Measurements from ENCODE around the gene PPEF2. TPM values are rescaled to one million over a fixed set of nuclear protein-coding genes. Genes with fewer than 3 reads are reported as not detected.
"Not testable (repeated sequence)": the region's sequence is repeated elsewhere in the genome, so short reads cannot be mapped to it uniquely, and the experiment has no call there.

Gene PPEF2
- total RNA-seq, 1 donor, result 0.63 TPM

DNA sequence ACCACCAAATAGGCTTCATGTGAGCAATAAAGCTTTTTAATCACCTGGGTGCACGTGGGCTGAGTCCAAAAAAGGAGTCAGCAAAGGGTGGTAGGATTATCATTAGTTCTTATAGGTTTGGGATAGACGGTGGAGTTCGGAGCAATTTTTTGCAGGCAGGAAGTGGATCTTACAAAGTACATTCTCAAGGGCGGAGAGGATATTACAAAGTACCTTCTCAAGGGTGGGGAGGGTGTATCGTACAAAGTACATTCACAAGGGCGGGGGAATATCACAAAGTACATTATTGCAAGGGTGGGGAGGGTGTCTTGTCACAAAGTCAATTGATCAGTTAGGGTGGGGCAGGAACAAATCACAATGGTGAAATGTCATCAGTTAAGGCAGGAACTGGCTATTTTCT lies 8.6 kb upstream of the PPEF2 start:
- H3K4me1 ChIP-seq (ENCODE audit: insufficient read depth, low read length), result peaks cover 19% of the 10 kb centered on the region
- H3K4me3 ChIP-seq (ENCODE audit: low read length); H3K9me3 ChIP-seq (ENCODE audit: low read depth, low read length); H3K27me3 ChIP-seq (ENCODE audit: insufficient read depth, low read length): not testable (repeated sequence)

DNA sequence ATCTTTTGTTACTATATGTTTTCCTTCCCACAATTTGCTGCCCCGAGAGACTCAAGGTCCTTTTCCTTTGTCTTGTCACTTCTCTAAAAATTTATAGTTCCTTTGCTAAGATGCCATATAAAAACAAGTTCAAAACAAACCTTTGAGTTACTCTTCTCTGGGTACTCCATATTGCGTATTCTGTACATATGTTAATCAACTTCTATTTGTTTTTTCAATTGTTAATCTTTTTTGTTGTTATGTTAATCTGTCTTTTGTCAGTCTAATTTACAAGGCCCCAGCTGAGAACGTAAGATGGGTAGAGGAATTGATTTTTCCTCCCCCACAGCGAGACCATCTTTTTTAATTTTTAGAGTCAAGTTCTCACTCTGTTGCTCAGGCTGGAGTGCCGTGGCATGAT lies 7.2 kb upstream of the PPEF2 start:
- peaks cover 19% of the 10 kb centered on the region for H3K4me1 ChIP-seq (ENCODE audit: insufficient read depth, low read length)
- H3K9me3 ChIP-seq (ENCODE audit: low read depth, low read length), result no peaks in the 10 kb centered on the region
- no peaks in the 10 kb centered on the region for H3K27me3 ChIP-seq (ENCODE audit: insufficient read depth, low read length)
- H3K4me3 ChIP-seq (ENCODE audit: low read length), result no peak overlapping the region

DNA sequence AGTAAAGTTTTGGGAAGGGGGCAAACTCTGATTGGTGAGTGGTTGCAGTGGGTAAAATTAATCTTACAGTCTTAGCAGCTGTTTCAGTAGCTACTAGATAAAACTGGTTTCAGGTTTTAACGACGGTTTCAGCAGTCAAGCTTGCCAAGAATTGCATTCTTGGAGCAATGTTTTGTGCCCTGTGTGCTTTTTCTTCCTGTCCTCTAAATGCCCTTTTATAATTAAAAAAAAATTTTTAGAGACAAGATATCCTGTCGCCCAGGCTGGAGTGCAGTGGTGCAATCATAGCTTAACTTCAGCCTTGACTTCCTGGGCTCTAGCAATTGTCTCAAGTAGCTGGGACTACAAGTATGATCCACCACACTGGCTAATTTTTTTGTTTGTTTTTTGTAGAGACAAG lies 6.3 kb upstream of the PPEF2 start:
- peaks cover 19% of the 10 kb centered on the region for H3K4me1 ChIP-seq (ENCODE audit: insufficient read depth, low read length)
- no peak overlapping the region for H3K4me3 ChIP-seq (ENCODE audit: low read length)
- no peaks in the 10 kb centered on the region for H3K9me3 ChIP-seq (ENCODE audit: low read depth, low read length)
- H3K27me3 ChIP-seq (ENCODE audit: insufficient read depth, low read length), result no peaks in the 10 kb centered on the region

- peaks cover 19% of the 10 kb centered on the region for H3K4me1 ChIP-seq (ENCODE audit: insufficient read depth, low read length)
- no peak overlapping the region for H3K4me3 ChIP-seq (ENCODE audit: low read length)
- no peaks in the 10 kb centered on the region for H3K27me3 ChIP-seq (ENCODE audit: insufficient read depth, low read length)
- H3K9me3 ChIP-seq (ENCODE audit: low read depth, low read length), result no peaks in the 10 kb centered on the region
These were observed 5.7 kb upstream of the PPEF2 start for GRCh38 chr4:75907966-75908365.

GRCh38 chr4:75904076-75904475 lies 1.8 kb upstream of the PPEF2 start:
- Histone ChIP-seq H3K4me3 (ENCODE audit: low read length) (no peak overlapping the region), H3K4me1 (ENCODE audit: insufficient read depth, low read length) (peaks cover 36% of the 10 kb centered on the region), H3K27me3 (ENCODE audit: insufficient read depth, low read length) (no peaks in the 10 kb centered on the region), H3K9me3 (ENCODE audit: low read depth, low read length) (no peaks in the 10 kb centered on the region)

DNA sequence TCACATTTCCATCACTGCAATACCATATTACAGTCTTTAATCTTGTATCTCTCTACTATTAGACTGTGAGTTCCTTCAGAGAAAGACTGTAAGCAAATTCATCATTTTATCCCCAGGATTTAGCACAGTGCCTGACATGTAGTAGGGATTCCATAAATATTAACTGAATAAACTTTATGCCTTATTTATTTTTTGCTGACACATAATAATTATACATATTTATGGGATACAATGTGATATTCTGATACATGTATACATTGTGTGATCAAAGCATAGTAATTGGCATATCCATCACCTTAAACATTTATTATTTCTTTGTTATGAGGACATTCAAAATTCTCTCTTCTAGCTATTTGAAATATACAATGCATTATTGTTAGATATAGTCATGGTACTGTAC lies 3.7 kb downstream of the PPEF2 start:
- no peaks in the 10 kb centered on the region for H3K27me3 ChIP-seq (ENCODE audit: insufficient read depth, low read length)
- no peaks in the 10 kb centered on the region for H3K9me3 ChIP-seq (ENCODE audit: low read depth, low read length)
- no peak overlapping the region for H3K4me3 ChIP-seq (ENCODE audit: low read length)
- H3K4me1 ChIP-seq (ENCODE audit: insufficient read depth, low read length), result peaks cover 18% of the 10 kb centered on the region

GRCh38 chr4:75895744-75896314 lies 6.4 kb downstream of the PPEF2 start:
- no peaks in the 10 kb centered on the region for H3K4me1 ChIP-seq (ENCODE audit: insufficient read depth, low read length)
- no peaks in the 10 kb centered on the region for H3K27me3 ChIP-seq (ENCODE audit: insufficient read depth, low read length)
- no peaks in the 10 kb centered on the region for H3K9me3 ChIP-seq (ENCODE audit: low read depth, low read length)
- H3K4me3 ChIP-seq (ENCODE audit: low read length), result no peak overlapping the region

DNA sequence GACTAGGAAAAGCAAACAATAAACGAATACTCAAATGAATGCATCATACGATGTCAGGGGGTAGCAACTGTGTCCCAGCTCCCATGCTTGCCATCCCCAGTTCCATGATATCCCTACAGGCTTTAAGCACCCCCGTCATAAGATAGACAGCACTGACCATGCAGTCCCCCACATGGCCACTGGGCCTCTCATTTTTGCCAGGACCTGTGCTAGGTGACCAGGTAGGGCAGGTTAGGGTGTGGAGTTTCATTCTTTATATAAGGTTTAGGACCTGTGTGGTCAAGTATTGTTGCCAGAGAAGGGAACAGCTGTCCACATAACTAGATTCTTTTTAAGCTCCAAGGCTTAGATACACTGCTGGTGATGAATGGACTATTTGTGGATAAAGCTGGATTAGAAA lies 9.7 kb downstream of the PPEF2 start:
- Histone ChIP-seq H3K27me3 (ENCODE audit: insufficient read depth, low read length) (no peaks in the 10 kb centered on the region), H3K4me1 (ENCODE audit: insufficient read depth, low read length) (no peaks in the 10 kb centered on the region), H3K9me3 (ENCODE audit: low read depth, low read length) (no peaks in the 10 kb centered on the region), H3K4me3 (ENCODE audit: low read length) (no peak overlapping the region)

DNA sequence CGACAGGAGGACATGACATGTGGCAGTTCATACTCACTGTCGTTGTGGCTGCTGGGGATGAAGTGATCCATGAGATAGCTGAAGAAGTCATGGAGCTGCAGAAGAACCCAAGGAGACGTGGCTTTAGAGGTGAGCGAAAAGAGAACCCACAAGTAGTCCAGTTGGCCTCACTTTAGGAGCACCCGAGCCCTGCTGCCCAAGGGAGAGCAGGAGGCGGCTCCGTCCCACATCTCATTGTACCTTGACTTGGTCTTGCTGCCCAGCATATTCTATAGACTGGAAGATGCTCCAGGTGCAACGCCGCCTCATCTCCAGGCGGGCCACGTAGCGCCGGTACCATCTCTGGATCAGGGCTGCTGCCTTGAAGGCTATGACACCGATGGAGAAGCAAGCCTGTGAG lies 10.6 kb downstream of the PPEF2 start:
- H3K4me1 ChIP-seq (ENCODE audit: insufficient read depth, low read length), result no peaks in the 10 kb centered on the region
- H3K9me3 ChIP-seq (ENCODE audit: low read depth, low read length), result no peaks in the 10 kb centered on the region
- H3K4me3 ChIP-seq (ENCODE audit: low read length), result no peak overlapping the region
- H3K27me3 ChIP-seq (ENCODE audit: insufficient read depth, low read length), result no peaks in the 10 kb centered on the region

- no peaks in the 10 kb centered on the region for H3K4me1 ChIP-seq (ENCODE audit: insufficient read depth, low read length)
- no peaks in the 10 kb centered on the region for H3K27me3 ChIP-seq (ENCODE audit: insufficient read depth, low read length)
- H3K9me3 ChIP-seq (ENCODE audit: low read depth, low read length), result no peaks in the 10 kb centered on the region
- no peak overlapping the region for H3K4me3 ChIP-seq (ENCODE audit: low read length)
These were observed 12.6 kb downstream of the PPEF2 start for GRCh38 chr4:75889537-75890199.

DNA sequence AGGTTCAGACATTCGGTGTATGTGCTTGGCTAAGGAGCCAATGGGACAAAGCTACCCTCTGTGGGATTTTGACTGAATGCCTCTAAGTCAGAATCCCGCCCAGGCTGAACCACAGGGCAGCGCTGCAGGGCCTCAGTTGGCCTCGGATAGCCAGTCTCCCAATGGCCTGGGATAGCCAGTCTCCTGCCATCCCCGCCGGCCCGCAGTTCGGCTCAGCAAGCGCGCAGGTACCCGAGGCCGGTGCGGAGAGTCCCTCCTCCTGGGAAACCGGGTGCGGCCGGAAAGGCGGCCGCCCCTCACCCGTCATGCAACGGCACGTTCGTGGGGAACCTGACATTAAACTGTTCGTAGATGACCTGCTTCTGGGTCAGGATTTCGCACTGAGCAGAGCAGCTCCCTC lies 16.1 kb downstream of the PPEF2 start:
- Histone ChIP-seq H3K9me3 (ENCODE audit: low read depth, low read length) (no peaks in the 10 kb centered on the region), H3K27me3 (ENCODE audit: insufficient read depth, low read length) (no peaks in the 10 kb centered on the region), H3K4me3 (ENCODE audit: low read length) (no peak overlapping the region), H3K4me1 (ENCODE audit: insufficient read depth, low read length) (no peaks in the 10 kb centered on the region)

- H3K27me3 ChIP-seq (ENCODE audit: insufficient read depth, low read length), result no peaks in the 10 kb centered on the region
- H3K9me3 ChIP-seq (ENCODE audit: low read depth, low read length), result no peaks in the 10 kb centered on the region
- no peaks in the 10 kb centered on the region for H3K4me1 ChIP-seq (ENCODE audit: insufficient read depth, low read length)
- H3K4me3 ChIP-seq (ENCODE audit: low read length), result no peak overlapping the region
These were observed 20.8 kb downstream of the PPEF2 start for GRCh38 chr4:75881476-75881875.

DNA sequence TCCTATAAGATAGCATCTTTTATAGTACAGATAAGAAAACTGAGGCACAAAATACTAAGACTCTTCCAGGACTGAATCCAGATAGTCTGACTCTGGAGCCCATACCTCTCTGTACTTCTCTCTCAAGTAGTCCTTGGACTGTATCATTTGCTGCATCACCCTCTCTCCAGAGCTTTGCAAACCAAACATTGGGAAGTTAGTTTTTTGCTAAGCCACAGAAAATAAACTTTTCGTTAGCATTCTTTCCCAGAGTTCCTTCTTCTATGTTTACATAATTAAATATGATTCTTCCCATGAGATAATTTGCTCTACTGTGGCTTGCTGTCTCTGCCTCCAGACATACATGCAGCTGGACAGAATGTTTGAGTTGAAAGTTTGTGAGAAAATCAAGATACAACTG lies 22.0 kb downstream of the PPEF2 start:
- H3K4me1 ChIP-seq (ENCODE audit: insufficient read depth, low read length), result no peaks in the 10 kb centered on the region
- H3K9me3 ChIP-seq (ENCODE audit: low read depth, low read length), result no peaks in the 10 kb centered on the region
- no peaks in the 10 kb centered on the region for H3K27me3 ChIP-seq (ENCODE audit: insufficient read depth, low read length)
- H3K4me3 ChIP-seq (ENCODE audit: low read length), result no peak overlapping the region

- Histone ChIP-seq H3K27me3 (ENCODE audit: insufficient read depth, low read length) (no peaks in the 10 kb centered on the region), H3K4me1 (ENCODE audit: insufficient read depth, low read length) (no peaks in the 10 kb centered on the region), H3K4me3 (ENCODE audit: low read length) (no peak overlapping the region), H3K9me3 (ENCODE audit: low read depth, low read length) (no peaks in the 10 kb centered on the region)
These were observed 24.0 kb downstream of the PPEF2 start for GRCh38 chr4:75878246-75878756.

DNA sequence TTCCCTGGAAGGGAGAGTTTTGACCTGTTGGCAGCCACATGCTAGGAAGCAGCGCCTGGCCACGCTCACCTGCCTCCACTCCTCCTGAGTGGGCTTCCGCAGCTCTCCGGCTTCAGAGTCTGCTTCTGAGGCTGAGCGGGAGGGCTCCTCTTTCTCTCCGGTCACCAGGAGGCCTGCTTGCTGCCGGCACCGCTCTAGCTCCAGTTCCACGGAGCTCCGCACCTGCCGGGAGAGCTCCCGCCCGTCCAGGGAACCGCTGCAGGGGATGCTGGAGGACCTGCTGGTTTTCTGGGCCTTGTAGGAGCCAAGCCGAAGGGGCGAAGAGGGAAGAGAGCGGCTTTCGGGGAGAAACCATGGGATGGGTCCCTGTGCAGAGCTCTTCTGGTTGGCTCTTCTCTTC lies 26.0 kb downstream of the PPEF2 start:
- Histone ChIP-seq H3K4me3 (ENCODE audit: low read length) (no peak overlapping the region), H3K4me1 (ENCODE audit: insufficient read depth, low read length) (no peaks in the 10 kb centered on the region), H3K9me3 (ENCODE audit: low read depth, low read length) (no peaks in the 10 kb centered on the region), H3K27me3 (ENCODE audit: insufficient read depth, low read length) (no peaks in the 10 kb centered on the region)

DNA sequence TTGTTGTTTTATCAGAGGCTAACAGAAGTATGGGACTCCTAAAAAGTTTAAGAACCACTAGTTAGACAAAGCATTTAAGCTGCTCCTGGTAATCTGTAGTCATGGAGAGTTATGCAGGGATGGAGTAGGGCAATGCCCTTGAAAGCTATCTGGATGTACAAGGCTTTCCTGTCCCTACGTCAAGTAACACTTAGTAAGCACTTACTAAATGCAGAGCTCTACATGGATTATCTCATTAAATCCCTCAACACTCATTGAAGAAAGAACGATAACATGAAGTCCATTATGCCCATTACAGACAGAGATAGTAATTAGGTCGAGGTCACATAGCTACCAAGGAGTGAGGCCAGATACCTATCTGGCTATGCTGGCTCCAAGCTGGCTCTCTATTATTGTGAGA lies 33.2 kb downstream of the PPEF2 start:
- Histone ChIP-seq H3K4me1 (ENCODE audit: insufficient read depth, low read length) (no peaks in the 10 kb centered on the region), H3K4me3 (ENCODE audit: low read length) (no peak overlapping the region), H3K27me3 (ENCODE audit: insufficient read depth, low read length) (no peaks in the 10 kb centered on the region), H3K9me3 (ENCODE audit: low read depth, low read length) (no peaks in the 10 kb centered on the region)

Data from mononuclear cell (primary cell).